Ishikawa (cell line): ENCODE results near the gene ASPSCR1.

Experiments used
- CEBPB ChIP-seq: IDR thresholded peaks from 2 replicates; pipeline ENCODE4 v1.6.1; 2012
- CREB1 ChIP-seq: IDR thresholded peaks from 2 replicates; pipeline ENCODE4 v1.6.1; 2012; ENCODE audit warnings: low read depth
- EGR1 ChIP-seq: IDR thresholded peaks from 2 replicates; pipeline ENCODE4 v1.6.1; 2012
- EP300 ChIP-seq: IDR thresholded peaks from 2 replicates; pipeline ENCODE4 v1.6.1; 2012; ENCODE audit warnings: borderline replicate concordance
- FOXM1 ChIP-seq: IDR thresholded peaks from 2 replicates; pipeline ENCODE4 v1.6.1; 2012; ENCODE audit warnings: low read depth, borderline replicate concordance
- MAX ChIP-seq: IDR thresholded peaks from 2 replicates; pipeline ENCODE4 v1.6.1; 2012
- NFIC ChIP-seq: IDR thresholded peaks from 2 replicates; pipeline ENCODE4 v1.6.1; 2012
- RAD21 ChIP-seq: IDR thresholded peaks from 2 replicates; pipeline ENCODE4 v1.6.1; 2012; ENCODE audit warnings: low read depth
- REST ChIP-seq: IDR thresholded peaks from 2 replicates; pipeline ENCODE4 v1.6.1; 2012; ENCODE audit warnings: low read depth, mild to moderate bottlenecking
- TAF1 ChIP-seq: IDR thresholded peaks from 2 replicates; pipeline ENCODE4 v1.6.1; 2012; ENCODE audit warnings: low read depth, mild to moderate bottlenecking
- TCF12 ChIP-seq: IDR thresholded peaks from 2 replicates; pipeline ENCODE4 v1.6.1; 2012; ENCODE audit warnings: low read depth
- TEAD4 ChIP-seq: IDR thresholded peaks from 2 replicates; pipeline ENCODE4 v1.6.1; 2012
- USF1 ChIP-seq: IDR thresholded peaks from 2 replicates; pipeline ENCODE4 v1.6.1; 2012
- YY1 ChIP-seq: IDR thresholded peaks from 2 replicates; pipeline ENCODE4 v1.6.1; 2012; ENCODE audit warnings: low read depth
- ZBTB7A ChIP-seq: IDR thresholded peaks from 2 replicates; pipeline ENCODE4 v1.6.1; 2012; ENCODE audit warnings: low read depth

The ASPSCR1 gene

GRCh38 chr17:82056729-82057621, 79.5 kb downstream of the ASPSCR1 start:
- TF ChIP-seq RAD21, result no peak
- TF ChIP-seq CREB1, result no peak
- no peak for TF ChIP-seq EP300
- TF ChIP-seq YY1, result no peak
- no peak for TF ChIP-seq TCF12
- TF ChIP-seq NFIC, result no peak
- TF ChIP-seq REST, result no peak
- no peak for TF ChIP-seq FOXM1

GRCh38 chr17:82058230-82058854, 80.9 kb downstream of the ASPSCR1 start:
- no peak for TF ChIP-seq USF1
- no peak for TF ChIP-seq EGR1
- no peak for TF ChIP-seq MAX
- TF ChIP-seq CEBPB, result no peak
- no peak for TF ChIP-seq TCF12
- no peak for TF ChIP-seq REST
- no peak for TF ChIP-seq TAF1
- no peak for TF ChIP-seq ZBTB7A
- no peak for TF ChIP-seq TEAD4
- TF ChIP-seq NFIC, result no peak
- no peak for TF ChIP-seq EP300

GRCh38 chr17:82058855-82059249, 81.4 kb downstream of the ASPSCR1 start:
- TF ChIP-seq EGR1, result no peak

- no peak for TF ChIP-seq TCF12
- TF ChIP-seq EP300, result no peak
- no peak for TF ChIP-seq TEAD4
Observed at GRCh38 chr17:82059272-82060000, 82.0 kb downstream of the ASPSCR1 start.

- TF ChIP-seq USF1, result no peak
- no peak for TF ChIP-seq MAX
- no peak for TF ChIP-seq EP300
- TF ChIP-seq TAF1, result no peak
- TF ChIP-seq CEBPB, result no peak
- no peak for TF ChIP-seq REST
- TF ChIP-seq NFIC, result no peak
- no peak for TF ChIP-seq EGR1
Observed at GRCh38 chr17:82060001-82060380, 82.6 kb downstream of the ASPSCR1 start.
